Superior temporal gyrus (tissue), 1 donor: Measurements from ENCODE around the gene PCMT1.

Experiments
- DNase-seq: peaks from one replicate; pipeline ENCODE4 v3.0.0-alpha.2; 2016; ENCODE audit errors: extremely low spot score

The PCMT1 gene

GRCh38 chr6:149855040-149855654 is 105.6 kb downstream of the PCMT1 start:
- no peak for DNase-seq

GRCh38 chr6:149855741-149856140 is 106.2 kb downstream of the PCMT1 start:
- no peak for DNase-seq

- no peak for DNase-seq
Observed at GRCh38 chr6:149856256-149856994, 106.9 kb downstream of the PCMT1 start.

DNA sequence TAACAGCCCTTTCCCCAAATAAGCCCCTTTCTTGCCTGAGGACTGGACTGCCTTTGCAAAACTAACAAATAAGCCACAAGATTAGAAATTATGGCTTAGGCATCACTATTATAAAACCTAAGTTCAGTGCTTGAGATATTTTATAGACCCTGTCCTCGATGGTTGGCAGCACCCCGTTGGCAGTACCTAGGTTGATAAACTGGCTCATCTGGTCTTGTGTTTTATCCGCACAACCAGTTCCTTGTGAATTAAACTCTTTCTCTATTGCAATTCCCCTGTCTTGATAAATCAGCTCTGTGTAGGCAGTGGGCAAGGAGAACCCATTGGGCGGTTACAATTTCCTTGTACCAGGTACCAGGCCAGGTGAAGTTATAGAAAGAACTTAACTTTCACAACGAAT is 108.0 kb downstream of the PCMT1 start:
- DNase-seq, result no peak

- DNase-seq, result no peak
Observed at GRCh38 chr6:149859368-149859767, 109.8 kb downstream of the PCMT1 start.

DNA sequence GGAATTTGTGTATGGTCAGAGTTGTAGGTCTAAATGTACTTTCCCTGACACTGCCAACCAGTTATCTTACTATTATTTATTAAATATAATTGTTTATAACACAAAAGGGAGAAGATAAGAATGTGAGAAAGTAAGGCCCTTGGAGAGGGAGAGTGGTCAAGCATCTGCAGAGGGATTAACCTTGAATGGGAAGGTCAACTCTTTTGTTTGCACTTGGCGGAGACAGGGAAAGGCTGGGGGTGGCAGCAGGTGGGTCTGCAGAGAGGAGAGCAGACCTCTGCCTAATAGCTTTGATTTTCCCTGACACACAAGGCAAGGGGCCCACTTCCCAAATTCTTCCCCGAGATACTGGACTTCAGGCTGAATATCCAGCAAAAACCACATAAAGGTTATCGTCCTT is 110.4 kb downstream of the PCMT1 start:
- no peak for DNase-seq

DNA sequence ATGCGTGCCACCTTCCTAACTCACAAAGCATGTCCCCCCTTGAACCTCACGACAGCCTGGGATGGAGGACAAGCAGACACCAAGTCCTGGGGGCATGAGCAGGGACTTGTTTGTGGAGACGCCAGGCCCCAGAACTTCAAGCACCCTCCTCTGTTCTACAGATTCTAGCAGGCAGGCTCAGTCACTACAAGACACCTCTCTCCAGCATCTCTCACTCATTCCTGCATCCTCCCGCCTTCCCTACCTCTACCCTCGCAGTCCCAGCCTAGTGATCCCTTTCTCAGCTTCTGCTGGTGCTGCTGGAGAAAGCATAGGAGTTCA is 110.9 kb downstream of the PCMT1 start:
- DNase-seq, result no peak
